Keratinocyte (primary cell): ENCODE measurements around the gene UTF1. TPM values are rescaled to one million over a fixed set of nuclear protein-coding genes. Genes with fewer than 3 reads are reported as not detected.

Experiments
- DNase-seq: peaks from one replicate; pipeline ENCODE4 v3.0.0-alpha.2; 2011; ENCODE audit warnings: low read depth, missing footprints, low spot score
- FAIRE-seq: peaks from 2 replicates; lab custom pipeline; 2011; peaks lifted over from hg19 to GRCh38; lab: Jason Lieb, UNC
- H2AFZ ChIP-seq: 2 replicates; pipeline ENCODE4 v1.6.0; 2012; ENCODE audit warnings: low read length, control low read depth, inconsistent platforms; ENCODE audit not compliant: control insufficient read depth
- H3K27ac ChIP-seq: 2 replicates; pipeline ENCODE4 v1.5.1; 2011; ENCODE audit warnings: low read length; ENCODE audit not compliant: control insufficient read depth, insufficient read depth
- H3K27me3 ChIP-seq: 3 replicates; pipeline ENCODE4 v1.6.0; 2011; ENCODE audit warnings: low read length; ENCODE audit not compliant: control insufficient read depth, insufficient read depth; ENCODE audit errors: extremely low read depth
- H3K36me3 ChIP-seq, 2 experiments: 2 replicates in 1 of 2; 3 replicates in 1 of 2; pipeline ENCODE4 v1.5.1; 2011; ENCODE audit warnings: low read length in 2 of 2, mild to moderate bottlenecking in 1 of 2; ENCODE audit not compliant: control insufficient read depth in 2 of 2, insufficient read depth in 2 of 2; ENCODE audit errors: extremely low read depth in 1 of 2
- H3K4me1 ChIP-seq: 3 replicates; pipeline ENCODE4 v1.5.1; 2011; ENCODE audit warnings: low read length; ENCODE audit not compliant: control insufficient read depth, insufficient read depth; ENCODE audit errors: extremely low read depth
- H3K4me2 ChIP-seq: 3 replicates; pipeline ENCODE4 v1.6.0; 2011; ENCODE audit warnings: low read depth, low read length; ENCODE audit not compliant: control insufficient read depth, insufficient read depth; ENCODE audit errors: extremely low read depth
- H3K4me3 ChIP-seq, 3 experiments: fragments of 200-600 bp in 1 of 3; sonication (generic) in 1 of 3; 2 replicates in 2 of 3; 3 replicates in 1 of 3; pipeline ENCODE4 v1.5.1; 2011 to 2016; ENCODE audit warnings: low read length in 3 of 3, mild to moderate bottlenecking in 3 of 3, control low read depth in 2 of 3, inconsistent platforms in 1 of 3, low read depth in 1 of 3, mixed read lengths in 1 of 3, mixed run types in 1 of 3, moderate library complexity in 1 of 3; ENCODE audit not compliant: control insufficient read depth in 2 of 3, insufficient read depth in 2 of 3; ENCODE audit errors: extremely low read depth in 1 of 3
- H3K79me2 ChIP-seq: 2 replicates; pipeline ENCODE4 v1.6.0; 2012; ENCODE audit warnings: low read length; ENCODE audit not compliant: control insufficient read depth, insufficient read depth
- H3K9ac ChIP-seq: 3 replicates; pipeline ENCODE4 v1.6.0; 2011; ENCODE audit warnings: low read length; ENCODE audit not compliant: control insufficient read depth, insufficient read depth; ENCODE audit errors: extremely low read depth
- H3K9me1 ChIP-seq: 3 replicates; pipeline ENCODE4 v1.6.0; 2011; ENCODE audit warnings: low read length; ENCODE audit not compliant: control insufficient read depth, insufficient read depth; ENCODE audit errors: extremely low read depth
- H3K9me3 ChIP-seq: 2 replicates; pipeline ENCODE4 v1.5.1; 2012; ENCODE audit warnings: low read depth, low read length; ENCODE audit not compliant: control insufficient read depth
- H4K20me1 ChIP-seq: 3 replicates; pipeline ENCODE4 v1.6.0; 2011; ENCODE audit warnings: low read length; ENCODE audit not compliant: control insufficient read depth, insufficient read depth; ENCODE audit errors: extremely low read depth
- EZH2 ChIP-seq: IDR thresholded peaks from one replicate; pipeline ENCODE4 v1.6.1; 2012; ENCODE audit warnings: inconsistent platforms, mild to moderate bottlenecking, low read length, moderate library complexity
- dilution Hi-C: fragments of 300-500 bp; cut with MboI; formaldehyde crosslinking; loops from one replicate; pipeline ENCODE4 v1.7.0; 2020; ENCODE audit warnings: low sequenced_read_pairs; ENCODE audit not compliant: extremely low pct_ligation_motif_present
- polyA plus RNA-seq, 5 experiments: library from polyadenylated mRNA; depleted of rRNA in 3 of 5; stranded (reverse) in 3 of 5; stranded (forward) in 1 of 5; unstranded in 1 of 5; fragments of >200 nt; gene quantifications; 1 replicate in 1 of 5; 2 replicates in 3 of 5; 3 replicates in 1 of 5; pipeline versions ENCODE4 v1.2.1 to v1.2.3, GENCODE V29; 2011 to 2012; ENCODE audit warnings: missing spikeins in 2 of 5, low read depth in 1 of 5, low replicate concordance in 1 of 5
- TF ChIP-seq, protein P1 (sequence below), 3 experiments: IDR thresholded peaks in 1 of 3; conservative IDR thresholded peaks in 1 of 3; optimal IDR thresholded peaks in 1 of 3; 2 replicates in 2 of 3; 3 replicates in 1 of 3; pipeline versions ENCODE3 to v1.5.1; 2011; ENCODE audit warnings: low read length in 3 of 3, mild to moderate bottlenecking in 3 of 3, moderate library complexity in 2 of 3, control low read depth in 1 of 3, inconsistent platforms in 1 of 3; ENCODE audit not compliant: insufficient read depth in 2 of 3; ENCODE audit errors: extremely low read depth in 1 of 3

The UTF1 gene
- polyA plus RNA-seq, 1 donor (not counting 4 experiments of a cell fraction or from before 2014, with no cell fraction given), result not detected

DNA sequence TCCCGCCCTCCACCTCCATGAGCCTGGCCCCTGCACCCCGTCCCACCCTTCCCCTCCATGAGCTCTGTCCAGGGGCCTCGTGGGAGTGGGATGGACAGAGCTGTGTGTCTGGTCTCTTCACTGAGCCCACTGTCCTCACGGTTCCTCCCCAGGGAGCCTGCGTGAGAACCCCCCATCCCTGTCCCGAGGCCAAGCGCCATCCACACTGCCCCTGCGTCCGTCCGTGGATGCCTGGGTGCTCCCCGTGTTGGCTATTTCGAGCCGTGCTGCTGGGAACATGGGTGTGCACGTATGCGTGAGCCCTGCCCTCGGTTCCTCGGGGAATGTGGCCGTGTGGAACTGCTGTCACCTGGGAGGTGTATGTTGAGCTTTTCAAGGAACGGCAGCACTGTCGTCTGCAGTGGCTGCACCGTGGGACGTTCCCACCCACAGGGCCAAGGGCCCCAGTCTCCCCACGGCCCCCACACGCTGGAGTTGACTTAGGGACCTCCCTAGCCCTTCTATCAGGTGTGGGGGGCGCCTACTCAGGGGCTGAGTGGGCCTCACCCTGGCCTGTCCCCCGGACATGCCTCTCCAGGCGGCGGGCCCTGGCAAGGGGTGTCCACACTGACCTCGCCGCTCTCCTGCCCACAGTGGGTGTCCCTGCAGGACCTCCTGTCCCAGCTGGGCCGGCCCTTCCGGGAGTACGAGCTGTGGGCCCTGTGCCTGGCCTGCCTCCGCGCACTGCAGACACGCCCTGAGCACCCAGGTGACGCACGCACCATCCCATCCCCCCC is 41.9 kb upstream of the UTF1 start:
- Histone ChIP-seq H3K79me2 (no peaks in the 10 kb centered on the region), H3K27me3 (no peaks in the 10 kb centered on the region), H3K27ac (no peak overlapping the region), H2AFZ (no peak overlapping the region), H3K9me1 (no peaks in the 10 kb centered on the region), H3K9me3 (peaks cover 7% of the 10 kb centered on the region), H3K4me3 (no peak overlapping the region), H3K36me3 (no peaks in the 10 kb centered on the region), H3K4me2 (no peak overlapping the region), H3K4me1 (no peaks in the 10 kb centered on the region), H3K9ac (no peak overlapping the region), H4K20me1 (no peaks in the 10 kb centered on the region)
- TF ChIP-seq EZH2, result no peak
- TF ChIP-seq, protein P1, sequence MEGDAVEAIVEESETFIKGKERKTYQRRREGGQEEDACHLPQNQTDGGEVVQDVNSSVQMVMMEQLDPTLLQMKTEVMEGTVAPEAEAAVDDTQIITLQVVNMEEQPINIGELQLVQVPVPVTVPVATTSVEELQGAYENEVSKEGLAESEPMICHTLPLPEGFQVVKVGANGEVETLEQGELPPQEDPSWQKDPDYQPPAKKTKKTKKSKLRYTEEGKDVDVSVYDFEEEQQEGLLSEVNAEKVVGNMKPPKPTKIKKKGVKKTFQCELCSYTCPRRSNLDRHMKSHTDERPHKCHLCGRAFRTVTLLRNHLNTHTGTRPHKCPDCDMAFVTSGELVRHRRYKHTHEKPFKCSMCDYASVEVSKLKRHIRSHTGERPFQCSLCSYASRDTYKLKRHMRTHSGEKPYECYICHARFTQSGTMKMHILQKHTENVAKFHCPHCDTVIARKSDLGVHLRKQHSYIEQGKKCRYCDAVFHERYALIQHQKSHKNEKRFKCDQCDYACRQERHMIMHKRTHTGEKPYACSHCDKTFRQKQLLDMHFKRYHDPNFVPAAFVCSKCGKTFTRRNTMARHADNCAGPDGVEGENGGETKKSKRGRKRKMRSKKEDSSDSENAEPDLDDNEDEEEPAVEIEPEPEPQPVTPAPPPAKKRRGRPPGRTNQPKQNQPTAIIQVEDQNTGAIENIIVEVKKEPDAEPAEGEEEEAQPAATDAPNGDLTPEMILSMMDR (optimal IDR thresholded peaks at IDR 0.05 in 1 of 3, IDR thresholded peaks at IDR 0.05 in 1 of 3, conservative IDR thresholded peaks at IDR 0.05 in 1 of 3; ENCODE audit: extremely low read depth in 1 of 3, insufficient read depth in 2 of 3, low read length in 3 of 3), result no peak
- DNase-seq, result no peak
- no peak for FAIRE-seq
- dilution Hi-C loops, result no loop called here

GRCh38 chr10:133189256-133189655 is 40.8 kb upstream of the UTF1 start:
- TF ChIP-seq, protein P1 (optimal IDR thresholded peaks at IDR 0.05 in 1 of 3, IDR thresholded peaks at IDR 0.05 in 1 of 3, conservative IDR thresholded peaks at IDR 0.05 in 1 of 3; ENCODE audit: extremely low read depth in 1 of 3, insufficient read depth in 2 of 3, low read length in 3 of 3), result no peak
- no peak for TF ChIP-seq EZH2
- Histone ChIP-seq H4K20me1 (no peaks in the 10 kb centered on the region), H3K79me2 (no peaks in the 10 kb centered on the region), H3K9me1 (no peaks in the 10 kb centered on the region), H3K36me3 (no peaks in the 10 kb centered on the region), H3K27ac (no peak overlapping the region), H3K9ac (no peak overlapping the region), H3K4me2 (no peak overlapping the region), H3K27me3 (no peaks in the 10 kb centered on the region), H2AFZ (no peak overlapping the region), H3K9me3 (peaks cover 3% of the 10 kb centered on the region), H3K4me3 (no peak overlapping the region), H3K4me1 (no peaks in the 10 kb centered on the region)
- FAIRE-seq, result no peak
- dilution Hi-C loops, result no loop called here
- DNase-seq, result no peak
